NB4 (cell line): ENCODE measurements around the gene SLC6A18.
A peak's percentile ranks its signal among the peaks of the same experiment; 100 is the strongest.

Experiments
- MYC ChIP-seq: IDR thresholded peaks from 2 replicates; pipeline ENCODE4 v1.6.1; 2011; ENCODE audit warnings: low read depth, low read length
- TF ChIP-seq, protein P1 (sequence below): IDR thresholded peaks from one replicate; pipeline ENCODE4 v1.5.1; 2012; ENCODE audit warnings: low read depth, low read length

DNA sequence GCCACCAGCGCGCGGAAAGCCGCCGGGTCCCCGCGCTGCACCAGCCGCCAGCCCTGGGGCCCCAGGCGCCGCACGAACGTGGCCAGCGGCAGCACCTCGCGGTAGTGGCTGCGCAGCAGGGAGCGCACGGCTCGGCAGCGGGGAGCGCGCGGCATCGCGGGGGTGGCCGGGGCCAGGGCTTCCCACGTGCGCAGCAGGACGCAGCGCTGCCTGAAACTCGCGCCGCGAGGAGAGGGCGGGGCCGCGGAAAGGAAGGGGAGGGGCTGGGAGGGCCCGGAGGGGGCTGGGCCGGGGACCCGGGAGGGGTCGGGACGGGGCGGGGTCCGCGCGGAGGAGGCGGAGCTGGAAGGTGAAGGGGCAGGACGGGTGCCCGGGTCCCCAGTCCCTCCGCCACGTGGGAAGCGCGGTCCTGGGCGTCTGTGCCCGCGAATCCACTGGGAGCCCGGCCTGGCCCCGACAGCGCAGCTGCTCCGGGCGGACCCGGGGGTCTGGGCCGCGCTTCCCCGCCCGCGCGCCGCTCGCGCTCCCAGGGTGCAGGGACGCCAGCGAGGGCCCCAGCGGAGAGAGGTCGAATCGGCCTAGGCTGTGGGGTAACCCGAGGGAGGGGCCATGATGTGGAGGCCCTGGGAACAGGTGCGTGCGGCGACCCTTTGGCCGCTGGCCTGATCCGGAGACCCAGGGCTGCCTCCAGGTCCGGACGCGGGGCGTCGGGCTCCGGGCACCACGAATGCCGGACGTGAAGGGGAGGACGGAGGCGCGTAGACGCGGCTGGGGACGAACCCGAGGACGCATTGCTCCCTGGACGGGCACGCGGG is 69.9 kb downstream of the SLC6A18 start, which contains the start of gene TERT:
- TF ChIP-seq, protein P1, sequence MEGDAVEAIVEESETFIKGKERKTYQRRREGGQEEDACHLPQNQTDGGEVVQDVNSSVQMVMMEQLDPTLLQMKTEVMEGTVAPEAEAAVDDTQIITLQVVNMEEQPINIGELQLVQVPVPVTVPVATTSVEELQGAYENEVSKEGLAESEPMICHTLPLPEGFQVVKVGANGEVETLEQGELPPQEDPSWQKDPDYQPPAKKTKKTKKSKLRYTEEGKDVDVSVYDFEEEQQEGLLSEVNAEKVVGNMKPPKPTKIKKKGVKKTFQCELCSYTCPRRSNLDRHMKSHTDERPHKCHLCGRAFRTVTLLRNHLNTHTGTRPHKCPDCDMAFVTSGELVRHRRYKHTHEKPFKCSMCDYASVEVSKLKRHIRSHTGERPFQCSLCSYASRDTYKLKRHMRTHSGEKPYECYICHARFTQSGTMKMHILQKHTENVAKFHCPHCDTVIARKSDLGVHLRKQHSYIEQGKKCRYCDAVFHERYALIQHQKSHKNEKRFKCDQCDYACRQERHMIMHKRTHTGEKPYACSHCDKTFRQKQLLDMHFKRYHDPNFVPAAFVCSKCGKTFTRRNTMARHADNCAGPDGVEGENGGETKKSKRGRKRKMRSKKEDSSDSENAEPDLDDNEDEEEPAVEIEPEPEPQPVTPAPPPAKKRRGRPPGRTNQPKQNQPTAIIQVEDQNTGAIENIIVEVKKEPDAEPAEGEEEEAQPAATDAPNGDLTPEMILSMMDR, result no peak
- TF ChIP-seq MYC, result peak; percentile 76
